ENCODE data around the gene ARHGAP23. TPM values are rescaled to one million over a fixed set of nuclear protein-coding genes. Genes with fewer than 3 reads are reported as not detected.

ARHGAP23 gene
- total RNA-seq, 1 experiment from 2014 or later, result 97.9 TPM

- peak; percentile 100 for DNase-seq
- Histone ChIP-seq H3K79me2 (ENCODE audit: insufficient read depth, low read length) (no peaks in the 10 kb centered on the region), H3T11ph (ENCODE audit: low read length) (no peak overlapping the region), H3K79me1 (ENCODE audit: insufficient read depth, low read depth, low read length, poor library complexity, severe bottlenecking) (no peaks in the 10 kb centered on the region), H2BK20ac (ENCODE audit: low read depth, low read length, poor library complexity, severe bottlenecking) (no peak overlapping the region), H3K4ac (ENCODE audit: low read depth, low read length) (no peak overlapping the region), H2BK120ac (ENCODE audit: low read depth, low read length, poor library complexity, severe bottlenecking) (no peak overlapping the region), H3K27me3 (ENCODE audit: insufficient read depth, low read length) (peaks cover 42% of the 10 kb centered on the region), H4K20me1 (ENCODE audit: control insufficient read depth, insufficient read depth, insufficient read length) (peaks cover 2% of the 10 kb centered on the region), H4K8ac (replicated peaks; ENCODE audit: insufficient read length, low read depth, low read length) (no peak overlapping the region), H3K9ac (ENCODE audit: extremely low read depth, insufficient read length, low read length) (no peak overlapping the region), H4K91ac (ENCODE audit: insufficient read length, low read depth, low read length) (no peak overlapping the region), H3K56ac (ENCODE audit: insufficient read length, low read depth, low read length) (no peak overlapping the region), H2BK15ac (ENCODE audit: low read depth, low read length) (no peak overlapping the region), H4K5ac (ENCODE audit: insufficient read length, low read depth, low read length) (no peak overlapping the region), H2AFZ (ENCODE audit: low read length) (no peak overlapping the region), H3K27ac (ENCODE audit: insufficient read length, low read depth, low read length) (no peak overlapping the region), H2BK12ac (ENCODE audit: insufficient read length, low read depth, low read length) (no peak overlapping the region), H3K4me2 (ENCODE audit: insufficient read depth, insufficient read length, low read length) (peak overlapping the region; percentile 73), H3K23ac (ENCODE audit: insufficient read length, low read depth, low read length) (no peak overlapping the region), H3K4me1 (ENCODE audit: insufficient read depth, low read length) (no peaks in the 10 kb centered on the region), H3K14ac (ENCODE audit: insufficient read depth, low read length) (no peak overlapping the region), H2AK5ac (ENCODE audit: insufficient read length, low read length) (no peak overlapping the region), H2BK5ac (ENCODE audit: insufficient read length, low read length) (no peak overlapping the region), H3K9me3 (ENCODE audit: control insufficient read depth, low read depth, low read length) (no peaks in the 10 kb centered on the region), H3K23me2 (ENCODE audit: insufficient read length, low read depth, low read length, poor library complexity, severe bottlenecking) (peaks cover 24% of the 10 kb centered on the region), H3K18ac (ENCODE audit: insufficient read length, low read depth, low read length) (no peak overlapping the region)
- H3K4me3 Mint-ChIP-seq, result peak overlapping the region; percentile 75 to 91
- WGBS (ENCODE audit: extremely low coverage, insufficient read length, low lambda C conversion rate), result no CpG with 5 or more reads among the region's 44 CpGs
- H3K36me3 Mint-ChIP-seq (ENCODE audit: insufficient read depth in 1 of 3, low read depth in 3 of 3), result peaks cover 0 to 3% (median 0%) of the 10 kb centered on the region in 3 experiments; a peak in 1 of 7 replicates
- peak overlapping the region in 1 of 3 experiments; percentile 89; a peak in 1 of 7 replicates for H3K27ac Mint-ChIP-seq
- H3K4me1 Mint-ChIP-seq, result peaks cover 31 to 46% of the 10 kb centered on the region in 2 experiments
- peaks cover 86% of the 10 kb centered on the region for H3K27me3 Mint-ChIP-seq (ENCODE audit: low read depth)
- H3K9me3 Mint-ChIP-seq, result no peaks in the 10 kb centered on the region
- TF ChIP-seq CTCF (conservative IDR thresholded peaks at IDR 0.05), result peak; percentile 48
Observed at GRCh38 chr17:38559051-38559879, 131.0 kb downstream of the ARHGAP23 start.
